HG03342 (cell line): ENCODE data around the gene RHPN2.
"Not testable (repeated sequence)": the region's sequence is repeated elsewhere in the genome, so short reads cannot be mapped to it uniquely, and the experiment has no call there.

ENCODE experiments used
- ATAC-seq: cut with Tn5 transposase; IDR thresholded peaks from one replicate; pipeline ENCODE4 v1.9.1; 2021; ENCODE audit warnings: mild to moderate bottlenecking, moderate library complexity; ENCODE audit not compliant: unreplicated experiment

RHPN2 gene

GRCh38 chr19:33032218-33032781 is 32.4 kb downstream of the RHPN2 start:
- no peak for ATAC-seq

DNA sequence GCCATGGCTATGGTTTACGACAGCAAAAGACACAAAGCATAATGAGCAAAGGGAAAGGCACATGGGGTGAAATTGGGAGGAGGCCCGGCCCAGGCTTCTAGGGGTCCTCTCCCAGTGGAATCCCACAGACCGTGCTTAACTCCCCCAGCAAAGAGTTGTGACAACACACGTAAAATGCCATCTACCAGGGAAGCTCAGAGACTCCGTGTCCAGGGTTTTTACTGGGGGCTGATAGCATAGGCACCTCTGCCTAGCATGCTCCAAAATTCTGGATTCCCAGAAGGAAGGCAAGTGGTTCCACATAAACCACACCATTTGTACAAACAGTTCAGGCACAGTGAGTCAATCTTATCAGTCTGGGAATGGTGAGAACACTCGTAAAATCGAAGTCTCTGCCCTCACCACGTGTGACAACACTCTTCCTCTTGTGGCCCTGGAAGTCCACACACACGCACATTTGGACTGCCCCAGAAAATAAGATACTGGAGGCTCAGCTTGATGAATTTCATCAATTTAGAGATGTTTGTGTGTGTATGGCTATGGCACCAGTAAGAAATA is 34.9 kb downstream of the RHPN2 start:
- ATAC-seq: no peak

- ATAC-seq: not testable (repeated sequence)
Observed at GRCh38 chr19:33026602-33027001, 38.1 kb downstream of the RHPN2 start.

- not testable (repeated sequence) for ATAC-seq
Observed at GRCh38 chr19:33025468-33026238, 39.0 kb downstream of the RHPN2 start.

- no peak for ATAC-seq
Observed at GRCh38 chr19:33024398-33024797, 40.3 kb downstream of the RHPN2 start.

DNA sequence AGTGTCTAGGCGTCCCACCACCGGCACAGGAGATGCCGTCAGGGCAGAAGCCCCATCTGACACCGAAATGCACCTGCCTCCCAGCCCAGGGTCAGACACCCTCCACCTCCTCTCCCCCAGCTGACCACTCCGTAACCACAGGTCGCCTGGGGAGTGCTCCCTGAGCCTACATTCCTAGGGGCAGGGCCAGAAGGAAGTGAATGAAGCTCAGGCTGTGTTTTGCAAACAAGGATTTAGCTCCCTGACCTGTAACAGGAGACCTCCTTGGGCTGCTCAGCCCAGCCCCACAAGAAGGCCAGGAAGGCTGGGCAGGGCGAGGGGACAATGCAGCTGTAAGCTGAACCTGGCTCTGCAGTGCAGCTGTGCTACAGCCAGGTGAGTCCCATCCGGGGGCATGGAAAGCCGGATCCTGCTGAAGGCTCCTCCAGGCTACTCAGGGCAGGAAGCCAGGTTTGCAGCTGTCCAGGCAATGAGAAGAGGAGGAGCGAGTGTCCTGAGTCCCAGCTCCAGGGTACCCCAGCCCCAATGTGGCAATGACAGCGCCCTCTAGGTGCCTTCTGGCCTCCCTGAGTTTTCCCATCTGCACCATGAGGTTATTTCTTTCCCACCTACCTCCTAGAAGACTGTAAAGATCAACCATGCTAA is 42.1 kb downstream of the RHPN2 start:
- ATAC-seq: no peak

DNA sequence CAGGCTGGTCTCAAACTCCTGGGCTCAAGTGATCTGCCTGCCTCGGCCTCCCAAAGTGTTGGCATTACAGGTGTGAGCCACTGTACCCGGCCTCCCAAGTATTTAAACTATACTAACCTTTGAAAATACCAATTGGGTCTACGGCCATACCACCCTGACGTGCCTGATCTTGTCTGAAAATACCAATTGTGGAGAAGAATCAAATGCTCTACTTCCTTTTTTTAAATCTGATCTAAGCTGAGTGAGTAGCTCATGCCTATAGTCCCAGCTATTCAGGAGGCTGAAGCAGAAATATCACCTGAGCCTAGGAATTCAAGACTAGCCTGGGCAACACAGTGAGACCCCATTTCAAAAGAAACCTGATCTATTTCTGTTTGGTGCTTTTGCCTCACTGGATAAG is 53.8 kb downstream of the RHPN2 start:
- not testable (repeated sequence) for ATAC-seq

DNA sequence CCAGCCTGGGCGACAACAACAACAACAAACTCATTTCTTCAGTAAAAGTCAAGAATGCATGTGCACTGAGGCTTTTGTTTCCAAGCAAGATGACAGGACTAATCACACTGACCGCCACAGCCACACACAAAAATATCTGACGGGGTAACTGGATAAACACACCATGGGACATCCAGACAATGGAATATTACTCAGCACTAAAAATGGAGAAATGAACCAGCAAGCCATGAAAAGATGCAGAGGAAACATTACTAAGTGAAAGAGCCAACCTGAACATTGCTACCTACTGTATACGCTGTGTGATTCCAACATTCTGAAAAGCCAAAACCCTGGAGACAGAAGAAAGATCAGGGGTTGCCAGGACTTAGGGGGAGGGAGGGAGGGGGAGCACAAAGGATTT is 56.0 kb downstream of the RHPN2 start:
- no peak for ATAC-seq

- no peak for ATAC-seq
Observed at GRCh38 chr19:33005440-33005839, 59.2 kb downstream of the RHPN2 start.

DNA sequence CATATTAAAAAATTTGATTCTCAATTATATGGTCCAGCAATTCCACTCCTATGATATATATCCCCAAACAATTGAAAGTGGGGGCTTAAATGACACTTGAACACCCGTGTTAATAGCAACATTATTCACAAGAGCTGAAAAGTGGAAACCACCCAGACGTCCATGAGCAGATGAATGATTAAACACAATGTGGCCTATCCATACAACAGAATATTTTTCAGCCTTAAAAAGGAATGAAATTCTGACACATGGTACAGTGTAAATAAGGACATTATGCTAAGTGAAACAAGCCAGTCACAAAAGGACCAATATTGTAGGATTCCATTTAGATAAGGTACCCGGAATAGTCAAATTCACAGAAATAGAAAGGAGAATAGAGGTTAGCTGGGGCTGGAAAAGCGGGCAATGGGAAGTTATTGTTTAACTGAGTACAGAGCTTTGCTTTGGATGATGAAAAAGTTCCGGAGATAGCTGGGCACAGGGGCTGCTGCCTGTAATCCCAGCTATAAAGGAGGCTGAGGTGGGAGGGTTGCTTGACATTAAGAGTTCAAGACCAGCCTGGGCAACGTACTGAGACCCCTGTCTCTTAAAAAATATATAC is 61.2 kb downstream of the RHPN2 start:
- not testable (repeated sequence) for ATAC-seq

DNA sequence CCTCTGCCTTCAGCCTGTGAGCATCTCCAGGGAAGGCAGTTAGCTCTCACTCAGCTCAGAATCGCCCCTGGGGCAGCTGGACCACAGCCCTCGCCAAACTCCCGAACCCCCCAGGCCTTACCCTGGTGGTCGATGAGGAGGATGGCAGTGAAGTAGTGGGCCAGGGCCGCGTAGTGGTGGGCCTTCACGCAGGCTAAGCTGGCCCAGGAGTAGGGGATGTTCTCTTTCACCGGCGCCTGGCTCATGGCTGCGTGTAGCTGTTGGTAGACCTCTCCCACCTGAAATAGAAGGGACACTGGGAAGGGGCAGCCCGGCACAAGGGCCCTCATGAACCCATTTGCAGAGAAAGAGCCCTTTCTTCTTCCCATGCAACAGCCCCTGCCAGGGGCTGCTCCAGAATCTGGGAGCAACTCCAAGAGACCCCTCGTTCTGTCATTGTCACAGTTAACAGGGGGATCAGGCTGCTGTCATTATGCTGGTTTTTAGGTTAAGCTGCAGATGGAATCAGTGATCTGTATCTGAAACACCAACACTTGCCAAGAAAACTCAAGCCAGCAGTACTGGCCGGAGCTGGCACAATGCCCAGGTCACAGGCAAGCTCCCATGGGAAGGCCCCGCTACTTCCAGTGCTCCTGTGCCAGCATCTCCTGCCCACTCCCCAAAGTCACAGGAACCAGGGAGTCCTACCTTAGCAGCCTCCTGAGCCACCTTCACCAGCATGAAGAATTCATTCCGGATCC is 62.4 kb downstream of the RHPN2 start:
- not testable (repeated sequence) for ATAC-seq

- ATAC-seq: no peak
Observed at GRCh38 chr19:33000910-33001309, 63.8 kb downstream of the RHPN2 start.

DNA sequence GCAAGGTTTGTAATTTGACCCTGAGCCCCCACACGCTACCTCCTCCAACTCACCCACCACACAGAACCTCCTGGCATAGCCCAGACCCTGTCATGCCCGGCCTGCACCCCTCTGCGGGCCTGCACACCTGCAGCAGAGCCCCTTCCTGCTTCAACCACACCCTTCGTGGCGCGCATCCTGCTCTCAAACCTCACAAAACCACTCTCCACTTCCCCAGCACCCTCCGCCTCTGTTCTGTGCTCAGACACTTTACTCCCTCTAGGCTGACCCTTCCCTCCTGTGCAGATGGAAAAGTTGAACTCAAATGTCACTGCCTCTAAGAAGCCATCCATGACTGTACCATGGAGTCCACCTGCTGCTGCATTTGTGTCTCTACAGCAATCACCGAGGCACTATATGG is 64.2 kb downstream of the RHPN2 start:
- ATAC-seq: no peak

DNA sequence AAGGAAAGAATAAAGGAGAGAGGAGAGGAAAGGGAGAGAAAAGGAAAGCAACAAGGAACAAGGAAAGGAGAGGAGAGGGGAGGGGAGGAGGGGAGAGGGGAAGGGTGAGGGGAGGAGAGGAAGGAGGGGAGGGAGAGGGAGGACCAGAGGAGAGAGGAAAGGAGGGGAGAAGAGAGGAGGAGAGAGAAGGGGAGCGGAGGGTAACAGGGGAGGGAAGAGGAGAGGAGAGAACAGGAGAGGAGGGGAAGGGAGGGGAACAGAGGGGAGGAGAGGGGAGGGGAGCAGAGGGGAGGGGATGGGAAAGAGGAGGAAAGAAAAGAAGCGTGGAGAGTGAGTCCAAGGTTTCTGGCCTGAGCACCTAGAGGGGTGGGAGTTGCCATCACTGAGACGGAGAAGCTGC is 66.0 kb downstream of the RHPN2 start:
- ATAC-seq: no peak

DNA sequence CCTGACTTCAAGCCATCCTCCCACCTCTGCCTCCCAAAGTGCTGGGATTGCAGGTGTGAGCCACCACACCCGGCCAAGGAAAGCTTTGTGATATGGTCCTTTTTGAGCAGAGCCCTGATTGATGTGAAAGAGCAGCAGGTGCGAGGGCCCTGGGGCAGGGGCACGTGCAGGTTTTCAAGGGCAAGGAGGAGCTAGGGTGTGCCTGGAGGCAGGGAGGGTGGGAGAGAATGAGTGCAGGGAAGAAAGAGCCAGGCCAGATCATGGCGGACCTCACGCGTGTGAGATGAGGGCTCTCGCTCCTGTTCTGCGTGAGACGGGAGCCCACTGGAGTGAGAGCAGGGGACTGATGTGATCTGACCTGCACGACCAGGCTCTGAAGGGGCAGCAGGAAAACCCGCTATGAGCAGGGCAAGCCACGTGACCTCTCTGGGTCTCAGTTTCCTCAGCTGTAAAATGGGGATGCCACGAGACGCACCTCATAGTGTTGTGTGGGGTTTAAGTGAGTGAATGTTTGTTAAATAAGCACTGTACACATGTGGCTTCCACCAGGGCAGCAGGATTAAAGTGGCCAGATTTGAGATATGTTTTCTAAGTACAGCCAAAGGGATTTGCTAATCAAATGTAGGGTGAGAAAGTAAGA is 66.9 kb downstream of the RHPN2 start:
- ATAC-seq: no peak

DNA sequence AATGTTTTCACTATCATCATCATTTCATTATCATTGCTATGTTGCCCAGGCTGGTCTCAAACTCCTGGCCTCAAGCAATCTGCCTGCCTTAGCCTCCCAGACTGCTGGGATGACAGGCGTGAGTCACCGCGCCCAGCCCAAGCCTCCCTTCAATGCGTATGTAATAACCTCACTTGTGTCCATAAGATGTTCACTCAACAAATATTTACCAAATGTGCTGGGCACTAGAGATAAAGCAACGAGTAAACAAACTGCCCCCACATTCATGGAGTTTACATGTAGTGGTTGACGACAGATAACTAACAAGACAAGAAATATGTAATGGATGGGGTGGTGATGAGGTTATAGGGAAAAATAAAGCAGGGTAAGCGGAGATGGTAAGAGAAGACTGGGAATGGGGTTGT is 67.6 kb downstream of the RHPN2 start:
- not testable (repeated sequence) for ATAC-seq

DNA sequence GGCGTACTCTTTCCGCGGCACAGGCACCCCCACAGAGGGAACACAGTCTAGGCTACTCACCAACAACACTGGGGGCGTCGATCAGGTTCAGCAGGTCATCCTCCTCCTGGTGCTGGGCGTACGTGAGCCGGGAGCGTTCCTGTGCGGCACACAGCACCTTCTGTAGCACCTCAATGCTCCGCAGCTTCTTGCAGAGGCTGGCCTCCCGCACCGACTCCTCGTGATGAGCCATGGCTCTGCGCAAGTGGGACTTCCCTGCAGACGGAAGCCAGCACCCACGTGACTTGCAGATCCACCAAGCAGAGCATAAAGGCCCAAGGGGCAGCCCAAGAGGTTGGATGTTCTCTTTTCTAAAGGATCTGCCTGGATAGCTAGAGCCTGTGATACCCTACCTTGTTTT is 68.7 kb downstream of the RHPN2 start:
- ATAC-seq: not testable (repeated sequence)

- no peak for ATAC-seq
Observed at GRCh38 chr19:32988724-32989123, 76.0 kb downstream of the RHPN2 start.

GRCh38 chr19:32988254-32988653 is 76.4 kb downstream of the RHPN2 start:
- not testable (repeated sequence) for ATAC-seq

- not testable (repeated sequence) for ATAC-seq
Observed at GRCh38 chr19:32982488-32982887, 82.2 kb downstream of the RHPN2 start.
